ENCODE data around the gene PNPLA1. TPM values are rescaled to one million over a fixed set of nuclear protein-coding genes. Genes with fewer than 3 reads are reported as not detected.

Gene PNPLA1
- total RNA-seq, 1 donor from 2014 or later, result not detected

- DNase-seq (ENCODE audit: low read depth), result no peak
These were observed 15.4 kb downstream of the PNPLA1 start for GRCh38 chr6:36285187-36285671.

GRCh38 chr6:36285797-36286196 lies 15.9 kb downstream of the PNPLA1 start:
- DNase-seq (ENCODE audit: low read depth), result no peak

- no peak for DNase-seq (ENCODE audit: low read depth)
These were observed 17.0 kb downstream of the PNPLA1 start for GRCh38 chr6:36286858-36287257.

- DNase-seq (ENCODE audit: low read depth), result peak; percentile 34
These were observed 19.5 kb downstream of the PNPLA1 start for GRCh38 chr6:36289281-36289878.

- DNase-seq (ENCODE audit: low read depth), result peak; percentile 78
These were observed 21.1 kb downstream of the PNPLA1 start for GRCh38 chr6:36290668-36291620.

GRCh38 chr6:36292170-36292569 lies 22.3 kb downstream of the PNPLA1 start:
- no peak for DNase-seq (ENCODE audit: low read depth)

GRCh38 chr6:36296240-36296639 lies 26.4 kb downstream of the PNPLA1 start:
- DNase-seq (ENCODE audit: low read depth), result no peak

GRCh38 chr6:36297051-36297450 lies 27.2 kb downstream of the PNPLA1 start:
- no peak for DNase-seq (ENCODE audit: low read depth)

- no peak for DNase-seq (ENCODE audit: low read depth)
These were observed 27.7 kb downstream of the PNPLA1 start for GRCh38 chr6:36297511-36297910.

GRCh38 chr6:36298027-36298426 lies 28.2 kb downstream of the PNPLA1 start:
- no peak for DNase-seq (ENCODE audit: low read depth)

- no peak for DNase-seq (ENCODE audit: low read depth)
These were observed 31.3 kb downstream of the PNPLA1 start for GRCh38 chr6:36301085-36301658.

GRCh38 chr6:36301781-36302180 lies 31.9 kb downstream of the PNPLA1 start:
- DNase-seq (ENCODE audit: low read depth), result no peak

GRCh38 chr6:36302227-36302976 lies 32.5 kb downstream of the PNPLA1 start:
- DNase-seq (ENCODE audit: low read depth), result peak; percentile 85

- no peak for DNase-seq (ENCODE audit: low read depth)
These were observed 36.0 kb downstream of the PNPLA1 start for GRCh38 chr6:36305885-36306284.

- DNase-seq (ENCODE audit: low read depth), result no peak
These were observed 36.5 kb downstream of the PNPLA1 start for GRCh38 chr6:36306375-36306774.

GRCh38 chr6:36308514-36308913 lies 38.7 kb downstream of the PNPLA1 start:
- no peak for DNase-seq (ENCODE audit: low read depth)

- no peak for DNase-seq (ENCODE audit: low read depth)
These were observed 39.3 kb downstream of the PNPLA1 start for GRCh38 chr6:36309203-36309602.

GRCh38 chr6:36309900-36310299 lies 40.0 kb downstream of the PNPLA1 start:
- DNase-seq (ENCODE audit: low read depth), result no peak

- no peak for DNase-seq (ENCODE audit: low read depth)
These were observed 43.2 kb downstream of the PNPLA1 start for GRCh38 chr6:36312854-36313648.

GRCh38 chr6:36313649-36313936 lies 43.7 kb downstream of the PNPLA1 start:
- DNase-seq (ENCODE audit: low read depth), result no peak
